GM19467 (cell line): ENCODE results near the gene KRTAP9-1.
"Not testable (repeated sequence)": the region's sequence is repeated elsewhere in the genome, so short reads cannot be mapped to it uniquely, and the experiment has no call there.

Experiments used
- ATAC-seq: cut with Tn5 transposase; IDR thresholded peaks from one replicate; pipeline ENCODE4 v1.9.1; 2021; ENCODE audit warnings: mild to moderate bottlenecking, moderate library complexity; ENCODE audit not compliant: unreplicated experiment

KRTAP9-1 gene

DNA sequence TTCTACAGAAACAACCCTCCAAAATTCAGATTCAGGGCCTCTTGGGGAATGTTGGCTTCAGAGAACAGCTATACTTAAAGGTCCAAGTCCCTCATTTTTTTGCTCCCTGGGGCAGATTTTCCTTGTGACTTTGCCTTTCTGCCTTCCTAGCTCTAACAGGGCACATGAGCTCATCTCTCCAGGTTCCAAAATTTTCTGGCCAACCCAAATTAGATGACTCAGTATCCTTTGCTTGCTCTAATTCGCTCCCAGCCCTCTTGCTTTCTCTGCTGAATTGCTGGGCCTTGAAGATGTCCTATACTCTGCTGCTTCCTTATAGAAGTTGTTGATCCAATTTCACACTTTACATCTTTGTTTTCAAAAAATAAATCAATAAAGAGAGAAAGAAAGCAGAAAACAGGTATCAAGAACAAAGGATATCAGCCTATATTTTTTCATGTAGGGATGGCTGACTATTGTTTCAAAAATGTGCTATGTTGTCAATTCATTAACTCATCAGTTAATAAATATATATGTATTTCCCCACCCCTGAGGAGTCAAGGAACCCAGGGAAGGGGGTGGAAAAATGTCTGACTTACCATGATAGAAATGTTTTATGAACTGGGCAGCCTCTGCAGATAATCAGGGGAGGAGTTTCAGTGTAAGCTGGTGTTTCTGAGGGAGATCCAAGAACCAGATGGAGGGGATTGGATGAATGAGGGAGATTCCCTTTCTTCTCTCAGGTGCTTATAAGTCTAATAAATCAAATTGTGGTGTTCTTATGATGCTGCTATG is 10.7 kb upstream of the KRTAP9-1 start:
- no peak for ATAC-seq

- no peak for ATAC-seq
These were observed 5.2 kb upstream of the KRTAP9-1 start, which contains the start of gene KRTAP4-1 for GRCh38 chr17:41184480-41184961. TSS of gene KRTAP4-1 (minus strand) at chr17:41184911. CDS start at chr17:41184854, 57 bp downstream.

- no peak for ATAC-seq
These were observed 4.7 kb upstream of the KRTAP9-1 start for GRCh38 chr17:41185001-41185400.

GRCh38 chr17:41186872-41187271 is 2.8 kb upstream of the KRTAP9-1 start:
- ATAC-seq: no peak

DNA sequence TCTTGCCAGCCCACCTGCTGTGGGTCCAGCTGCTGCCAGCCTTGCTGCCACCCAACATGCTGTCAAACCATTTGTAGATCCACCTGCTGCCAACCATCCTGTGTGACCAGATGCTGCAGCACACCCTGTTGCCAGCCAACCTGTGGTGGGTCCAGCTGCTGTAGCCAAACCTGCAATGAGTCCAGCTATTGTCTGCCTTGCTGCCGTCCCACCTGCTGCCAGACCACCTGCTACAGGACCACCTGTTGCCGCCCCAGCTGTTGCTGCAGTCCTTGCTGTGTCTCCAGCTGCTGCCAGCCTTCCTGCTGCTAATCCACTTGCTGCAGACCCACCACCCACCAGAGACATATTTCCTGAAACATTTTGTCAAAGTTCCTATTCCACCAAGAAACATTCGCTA is 641 bp downstream of the KRTAP9-1 start:
- no peak for ATAC-seq

GRCh38 chr17:41196068-41196467 is 6.4 kb downstream of the KRTAP9-1 start:
- ATAC-seq: no peak

DNA sequence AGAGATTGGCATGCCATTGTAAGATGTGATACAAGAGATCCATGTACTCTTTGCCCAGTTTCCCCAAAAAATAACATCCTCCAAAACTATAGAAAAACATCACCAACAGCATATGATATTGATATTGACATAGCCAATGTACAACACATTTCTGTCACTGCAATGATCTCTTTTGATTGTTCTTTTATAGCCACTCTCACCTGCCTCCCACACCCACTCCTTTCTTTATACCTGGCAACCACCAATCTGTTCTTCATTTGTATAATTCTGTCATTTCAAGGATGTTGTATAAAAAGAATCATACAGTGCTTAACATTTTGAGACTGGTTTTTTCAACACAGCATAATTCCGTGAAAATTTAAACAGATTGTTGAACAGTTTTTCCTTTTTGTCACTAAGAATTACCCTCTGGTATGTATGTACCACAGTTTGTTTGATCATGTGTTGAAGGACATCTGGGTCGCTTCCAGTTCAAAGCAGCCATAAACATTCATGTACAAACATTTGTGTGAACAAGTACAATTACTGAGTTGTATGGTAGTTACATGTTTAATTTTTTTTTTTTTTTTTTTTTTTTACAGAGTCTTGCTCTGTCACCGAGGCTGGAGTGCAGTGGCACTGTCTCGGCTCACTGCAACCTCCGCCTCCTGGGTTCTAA is 9.9 kb downstream of the KRTAP9-1 start:
- ATAC-seq: no peak

GRCh38 chr17:41211845-41212466 is 22.3 kb downstream of the KRTAP9-1 start:
- ATAC-seq: no peak

DNA sequence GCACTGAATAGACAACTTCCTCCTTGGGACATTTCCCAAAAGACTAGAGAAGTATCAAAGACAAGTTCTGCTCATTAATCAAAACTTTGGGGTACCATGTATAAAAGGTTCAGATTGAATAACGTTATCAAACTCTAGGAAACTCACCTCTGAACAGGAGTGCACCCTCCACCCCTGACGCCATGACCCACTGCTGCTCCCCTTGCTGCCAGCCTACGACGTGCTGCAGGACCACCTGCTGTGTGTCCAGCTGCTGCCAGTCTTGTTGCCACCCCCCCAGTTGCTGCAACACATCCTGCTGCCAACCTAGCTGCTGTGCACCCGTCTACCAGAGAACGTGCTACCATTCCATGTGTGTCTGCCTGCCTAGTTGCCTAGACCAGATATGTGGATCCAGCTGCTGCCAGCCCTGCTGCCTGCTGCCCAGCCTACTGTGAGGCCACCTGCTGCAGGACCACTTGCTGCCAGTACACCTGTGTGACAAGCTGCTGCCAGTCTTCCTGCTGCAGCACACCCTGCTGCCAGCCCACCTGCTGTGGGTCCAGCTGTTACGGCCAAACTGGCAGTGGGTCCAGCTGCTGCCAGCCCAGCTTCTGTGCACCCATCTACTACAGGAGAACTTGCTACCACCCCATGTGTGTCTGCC is 23.0 kb downstream of the KRTAP9-1 start:
- ATAC-seq: no peak

GRCh38 chr17:41215681-41216080 is 26.0 kb downstream of the KRTAP9-1 start:
- no peak for ATAC-seq

DNA sequence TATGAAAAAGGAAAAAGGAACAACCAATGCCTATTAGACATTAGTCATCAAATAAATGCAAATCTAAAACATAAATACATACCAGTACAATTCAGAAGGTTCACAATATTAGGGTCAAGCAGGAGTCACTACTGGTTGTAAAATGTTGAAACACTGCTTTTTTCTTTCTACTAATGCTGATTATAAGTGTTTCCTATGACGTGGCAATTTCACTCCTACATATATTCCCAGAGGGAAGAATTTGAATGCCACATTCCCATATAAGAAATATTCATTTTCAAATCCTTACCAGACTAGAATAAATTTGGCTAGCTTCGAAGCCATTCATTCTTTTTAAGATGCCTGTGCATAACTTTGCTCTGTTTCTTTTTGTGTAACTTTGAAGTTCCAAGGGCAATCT is 34.1 kb downstream of the KRTAP9-1 start:
- no peak for ATAC-seq

GRCh38 chr17:41226051-41226450 is 36.4 kb downstream of the KRTAP9-1 start:
- ATAC-seq: no peak

- not testable (repeated sequence) for ATAC-seq
These were observed 37.0 kb downstream of the KRTAP9-1 start, which contains the start of gene KRTAP9-2 for GRCh38 chr17:41226598-41227095. TSS of gene KRTAP9-2 (plus strand) at chr17:41226648. CDS start at chr17:41226655, 7 bp downstream.

- no peak for ATAC-seq
These were observed 40.4 kb downstream of the KRTAP9-1 start for GRCh38 chr17:41230094-41230493.

GRCh38 chr17:41231731-41232130 is 42.0 kb downstream of the KRTAP9-1 start:
- no peak for ATAC-seq

- ATAC-seq: not testable (repeated sequence)
These were observed 42.9 kb downstream of the KRTAP9-1 start, which contains the start of gene KRTAP9-3 for GRCh38 chr17:41232399-41233105. TSS of gene KRTAP9-3 (plus strand) at chr17:41232449. CDS start at chr17:41232502, 53 bp downstream.

DNA sequence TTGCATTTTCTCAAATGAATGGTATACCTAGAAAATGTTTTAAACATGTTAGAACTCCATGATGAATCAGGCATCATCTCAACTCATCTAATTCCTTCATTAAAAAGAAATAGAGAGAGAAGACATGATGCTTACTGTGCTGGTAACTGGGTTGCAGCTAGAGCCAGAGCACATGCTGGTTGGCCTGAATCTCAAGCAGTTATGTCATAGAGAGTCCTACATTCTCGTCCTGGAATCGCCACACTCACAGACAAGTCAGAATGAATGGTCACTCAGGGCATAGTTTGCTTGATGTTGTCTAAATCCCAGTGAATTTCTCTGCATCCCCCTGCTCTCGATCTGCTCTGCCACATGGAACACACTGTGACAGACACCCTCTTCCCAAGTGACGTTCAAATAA is 47.4 kb downstream of the KRTAP9-1 start:
- ATAC-seq: not testable (repeated sequence)

DNA sequence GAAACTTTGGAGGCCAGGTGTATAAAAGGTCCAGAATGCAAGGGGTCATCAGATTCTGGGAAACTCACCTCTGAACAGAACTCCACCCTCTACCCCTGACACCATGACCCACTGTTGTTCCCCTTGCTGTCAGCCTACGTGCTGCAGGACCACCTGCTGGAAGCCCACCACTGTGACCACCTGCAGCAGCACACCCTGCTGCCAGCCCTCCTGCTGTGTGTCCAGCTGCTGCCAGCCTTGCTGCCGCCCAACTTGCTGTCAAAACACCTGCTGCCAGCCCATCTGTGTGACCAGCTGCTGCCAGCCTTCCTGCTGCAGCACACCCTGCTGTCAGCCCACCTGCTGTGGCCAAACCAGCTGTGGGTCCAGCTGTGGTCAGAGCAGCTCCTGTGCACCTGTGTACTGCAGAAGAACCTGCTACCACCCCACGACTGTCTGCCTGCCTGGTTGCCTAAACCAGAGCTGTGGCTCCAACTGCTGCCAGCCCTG is 48.3 kb downstream of the KRTAP9-1 start, which contains the start of gene KRTAP9-8:
Gene KRTAP9-8, plus strand, starts transcription at position 51 of the 489 bp plus-strand sequence. Its CDS starts 53 bp downstream, at position 104.
- ATAC-seq: not testable (repeated sequence)
